Stimulated activated CD4-positive, alpha-beta T cell treated with anti-CD3 and anti-CD28 coated beads, Interleukin-4, amount 100 ng/mL, for 48 hours (primary cell): Measurements from ENCODE around the gene GNPAT.

ENCODE experiments used
- DNase-seq, 2 donors: peaks; one replicate each; pipeline ENCODE4 v3.0.0-alpha.2; 2020; ENCODE audit warnings: low read depth in 2 of 2

Gene GNPAT

DNA sequence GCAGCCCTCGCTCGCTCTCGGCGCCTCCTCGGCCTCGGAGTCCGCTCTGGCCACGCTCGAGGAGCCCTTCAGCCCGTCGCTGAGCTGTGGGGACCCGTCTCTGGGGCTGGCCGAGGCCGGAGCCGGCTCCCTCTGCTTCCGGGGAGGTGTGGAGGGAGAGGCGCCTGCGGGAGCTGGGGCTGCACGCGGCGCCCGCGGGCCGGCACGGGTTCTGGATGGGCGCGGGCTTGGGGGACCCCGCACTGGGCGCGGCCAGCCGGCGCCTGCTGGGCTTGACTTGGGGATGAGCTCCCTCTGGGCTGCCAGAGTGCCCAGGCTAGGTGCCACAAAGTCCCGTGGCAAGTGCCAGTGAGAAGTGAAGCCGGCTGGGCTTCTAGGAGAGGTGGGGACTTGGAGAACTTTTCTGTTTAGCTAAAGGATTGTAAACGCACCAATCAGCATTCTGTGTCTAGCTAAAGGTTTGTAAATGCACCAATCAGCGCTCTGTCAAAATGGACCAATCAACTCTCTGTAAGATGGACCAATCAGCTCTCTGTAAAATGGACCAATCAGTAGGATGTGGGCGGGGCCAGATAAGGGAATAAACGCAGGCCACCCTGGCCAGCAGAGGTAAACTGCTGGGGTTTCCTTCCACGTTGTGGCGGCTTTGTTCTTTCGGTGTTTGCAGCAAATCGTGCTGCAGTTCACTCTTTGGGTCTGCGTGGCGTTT is 76.4 kb downstream of the GNPAT start:
- DNase-seq = no peak

DNA sequence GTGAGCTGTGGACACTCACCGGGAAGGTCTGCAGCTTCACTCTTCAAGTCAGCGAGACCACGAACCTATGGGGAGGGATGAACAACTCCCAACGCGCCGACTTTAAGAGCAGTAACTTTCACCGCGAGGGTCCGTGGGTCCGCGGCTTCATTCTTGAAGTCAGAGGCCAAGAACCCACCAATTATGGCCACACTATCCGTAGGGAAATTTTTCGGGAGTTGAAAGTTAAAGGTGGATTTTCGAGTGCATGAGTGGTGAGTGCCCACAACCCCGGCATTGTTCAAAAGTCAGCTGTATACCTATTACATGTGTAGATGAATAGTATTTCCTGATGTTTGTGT is 77.0 kb downstream of the GNPAT start:
- DNase-seq = no peak

DNA sequence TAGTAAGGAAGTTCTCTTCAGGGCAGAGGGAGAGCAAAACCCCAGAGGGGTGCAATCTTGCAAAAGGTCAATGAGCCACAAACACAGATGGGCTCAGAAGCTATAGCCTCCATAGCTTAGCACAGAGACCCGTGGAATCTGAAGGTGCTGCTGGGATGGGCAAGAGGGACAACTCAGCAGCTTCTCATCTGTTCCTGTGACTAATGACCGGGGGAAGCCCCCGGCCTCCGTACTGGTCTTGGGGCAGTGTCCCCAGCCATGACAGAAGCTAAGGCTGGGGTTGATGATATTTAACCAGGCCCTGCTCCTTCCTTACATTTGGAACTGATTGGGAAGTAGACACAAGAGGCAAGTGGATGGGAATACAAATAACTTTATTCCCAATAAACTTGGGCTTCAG is 77.6 kb downstream of the GNPAT start:
- DNase-seq = no peak

GRCh38 chr1:231319080-231319479 is 78.1 kb downstream of the GNPAT start:
- no peak for DNase-seq

- no peak for DNase-seq
Measured at GRCh38 chr1:231322880-231323530, 82.0 kb downstream of the GNPAT start.

GRCh38 chr1:231324660-231325059 is 83.6 kb downstream of the GNPAT start:
- no peak for DNase-seq

- no peak for DNase-seq
Measured at GRCh38 chr1:231326248-231326647, 85.2 kb downstream of the GNPAT start.
